ENCODE results near the gene C16orf46. TPM values are rescaled to one million over a fixed set of nuclear protein-coding genes. Genes with fewer than 3 reads are reported as not detected.

The C16orf46 gene
- total RNA-seq, 4 donors from 2014 or later: 0.70 to 3.2 (median 1.6) TPM; not detected in 1

GRCh38 chr16:81073560-81074330 is 3.3 kb downstream of the C16orf46 start:
- Histone ChIP-seq H3K27me3 (no peaks in the 10 kb centered on the region), H3K9me3 (no peaks in the 10 kb centered on the region), H3K4me3 (no peak overlapping the region), H3K36me3 (no peaks in the 10 kb centered on the region), H3K4me1 (peaks cover 0 to 3% (median 0%) of the 10 kb centered on the region in 4 donors), H3K27ac (no peak overlapping the region)
- no peak for DNase-seq
- TF ChIP-seq POLR2A (IDR thresholded peaks at IDR 0.05): no peak
- no peak for TF ChIP-seq CTCF (IDR thresholded peaks at IDR 0.05)

GRCh38 chr16:81071805-81072204 is 5.2 kb downstream of the C16orf46 start:
- no peaks in the 10 kb centered on the region for H3K4me1 ChIP-seq
- no peak for DNase-seq
- no peak overlapping the region for H3K4me3 ChIP-seq
- H3K36me3 ChIP-seq: no peaks in the 10 kb centered on the region
- H3K27me3 ChIP-seq: no peaks in the 10 kb centered on the region
- H3K9me3 ChIP-seq: no peaks in the 10 kb centered on the region
- no peak overlapping the region for H3K27ac ChIP-seq
- no peak for TF ChIP-seq CTCF (IDR thresholded peaks at IDR 0.05)
- no peak for TF ChIP-seq POLR2A (IDR thresholded peaks at IDR 0.05)

- no peak for TF ChIP-seq CTCF (IDR thresholded peaks at IDR 0.05)
- no peak for TF ChIP-seq POLR2A (IDR thresholded peaks at IDR 0.05)
- DNase-seq: no peak
- H3K9me3 ChIP-seq: no peaks in the 10 kb centered on the region
- no peaks in the 10 kb centered on the region for H3K36me3 ChIP-seq
- no peaks in the 10 kb centered on the region for H3K4me1 ChIP-seq
- no peaks in the 10 kb centered on the region for H3K27me3 ChIP-seq
- H3K27ac ChIP-seq: no peak overlapping the region
- H3K4me3 ChIP-seq: no peak overlapping the region
These were observed 6.1 kb downstream of the C16orf46 start for GRCh38 chr16:81070979-81071378.

- Histone ChIP-seq H3K27ac (no peak overlapping the region), H3K36me3 (no peaks in the 10 kb centered on the region), H3K9me3 (no peaks in the 10 kb centered on the region), H3K4me3 (no peak overlapping the region), H3K4me1 (no peaks in the 10 kb centered on the region), H3K27me3 (no peaks in the 10 kb centered on the region)
- no peak for TF ChIP-seq CTCF (IDR thresholded peaks at IDR 0.05)
- no peak for TF ChIP-seq POLR2A (IDR thresholded peaks at IDR 0.05)
- no peak for DNase-seq
These were observed 8.0 kb downstream of the C16orf46 start for GRCh38 chr16:81069063-81069462.

- Histone ChIP-seq H3K36me3 (no peaks in the 10 kb centered on the region), H3K9me3 (no peaks in the 10 kb centered on the region), H3K27me3 (no peaks in the 10 kb centered on the region), H3K27ac (no peak overlapping the region), H3K4me3 (no peak overlapping the region), H3K4me1 (no peaks in the 10 kb centered on the region)
- no peak for TF ChIP-seq CTCF (IDR thresholded peaks at IDR 0.05)
- TF ChIP-seq POLR2A (IDR thresholded peaks at IDR 0.05): no peak
- no peak for DNase-seq
These were observed 9.9 kb downstream of the C16orf46 start for GRCh38 chr16:81067166-81067565.

All from Peyer's patch (tissue), 4 donors.